BLaER1 treated with 17β-estradiol and CSF1 and Interleukin-3, amounts not matched to agents 10 nM and 100 nM (cell line): ENCODE results near the gene TMEM8B.

Experiments used
- H3K27ac ChIP-seq, 11 experiments: shearing (Covaris generic); formaldehyde crosslinking; 2 replicates each; pipeline ENCODE4 v1.8.1; 2022
- H3K27me3 ChIP-seq, 11 experiments: shearing (Covaris generic); formaldehyde crosslinking; 2 replicates each; pipeline ENCODE4 v1.8.1; 2022
- H3K36me3 ChIP-seq, 11 experiments: shearing (Covaris generic); formaldehyde crosslinking; 2 replicates each; pipeline ENCODE4 v1.8.1; 2022
- H3K4me1 ChIP-seq, 10 experiments: shearing (Covaris generic); formaldehyde crosslinking; 2 replicates each; pipeline ENCODE4 v1.8.1; 2022
- H3K4me2 ChIP-seq, 11 experiments: shearing (Covaris generic); formaldehyde crosslinking; 2 replicates each; pipeline ENCODE4 v1.8.1; 2022
- H3K4me3 ChIP-seq, 10 experiments: shearing (Covaris generic); formaldehyde crosslinking; 2 replicates each; pipeline ENCODE4 v1.8.1; 2022
- H3K9ac ChIP-seq, 11 experiments: shearing (Covaris generic); formaldehyde crosslinking; 2 replicates each; pipeline ENCODE4 v1.8.1; 2022
- H3K9me3 ChIP-seq, 11 experiments: shearing (Covaris generic); formaldehyde crosslinking; replicated peaks in 1 of 11; 2 replicates each; pipeline ENCODE4 v1.8.1; 2022
- H4K20me1 ChIP-seq, 11 experiments: shearing (Covaris generic); formaldehyde crosslinking; 2 replicates each; pipeline ENCODE4 v1.8.1; 2022
- Cebpa-rat ChIP-seq, 11 experiments: shearing (Covaris generic); IDR thresholded peaks; 2 replicates each; pipeline ENCODE4 v1.8.1; 2022

The TMEM8B gene

DNA sequence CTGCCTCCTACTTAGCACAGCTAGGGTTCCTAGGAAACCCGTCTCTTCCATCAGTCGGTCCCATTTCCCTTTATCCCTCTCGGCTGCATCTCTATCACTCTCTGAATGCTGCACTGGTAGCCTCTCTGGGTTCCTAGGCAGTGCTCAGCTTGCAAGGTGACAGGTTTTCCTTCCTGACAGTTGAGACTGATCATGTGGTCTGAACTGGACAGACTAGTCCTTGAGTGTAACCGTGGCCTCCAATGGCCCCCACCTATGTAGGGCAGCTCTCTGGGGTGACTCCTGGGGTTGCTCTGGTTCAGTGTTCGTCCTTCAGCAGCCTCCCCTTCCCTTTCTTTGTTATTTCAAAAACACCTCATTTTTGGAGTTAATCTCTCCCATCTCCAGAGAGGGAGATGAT lies 3.8 kb downstream of the TMEM8B start:
- Histone ChIP-seq H3K4me1 (peaks cover 35 to 92% (median 64%) of the 10 kb centered on the region in 10 experiments), H3K27me3 (peaks cover 0 to 38% (median 0%) of the 10 kb centered on the region in 11 experiments; a peak in 4 of 22 replicates), H3K9me3 (no peaks in the 10 kb centered on the region), H3K4me3 (no peak overlapping the region), H4K20me1 (peaks cover 0 to 4% (median 0%) of the 10 kb centered on the region in 11 experiments; a peak in 2 of 22 replicates), H3K4me2 (peak overlapping the region in 10 of 11 experiments; percentile 72 to 99 (median 91); a peak in 19 of 22 replicates), H3K9ac (peak overlapping the region in 3 of 11 experiments; percentile 49 to 62 (median 49); a peak in 4 of 22 replicates), H3K27ac (peak overlapping the region in 7 of 11 experiments; percentile 46 to 77 (median 69); a peak in 11 of 22 replicates), H3K36me3 (peaks cover 0 to 13% (median 0%) of the 10 kb centered on the region in 11 experiments; a peak in 2 of 22 replicates)
- no peak for TF ChIP-seq Cebpa-rat (IDR thresholded peaks at IDR 0.05)

DNA sequence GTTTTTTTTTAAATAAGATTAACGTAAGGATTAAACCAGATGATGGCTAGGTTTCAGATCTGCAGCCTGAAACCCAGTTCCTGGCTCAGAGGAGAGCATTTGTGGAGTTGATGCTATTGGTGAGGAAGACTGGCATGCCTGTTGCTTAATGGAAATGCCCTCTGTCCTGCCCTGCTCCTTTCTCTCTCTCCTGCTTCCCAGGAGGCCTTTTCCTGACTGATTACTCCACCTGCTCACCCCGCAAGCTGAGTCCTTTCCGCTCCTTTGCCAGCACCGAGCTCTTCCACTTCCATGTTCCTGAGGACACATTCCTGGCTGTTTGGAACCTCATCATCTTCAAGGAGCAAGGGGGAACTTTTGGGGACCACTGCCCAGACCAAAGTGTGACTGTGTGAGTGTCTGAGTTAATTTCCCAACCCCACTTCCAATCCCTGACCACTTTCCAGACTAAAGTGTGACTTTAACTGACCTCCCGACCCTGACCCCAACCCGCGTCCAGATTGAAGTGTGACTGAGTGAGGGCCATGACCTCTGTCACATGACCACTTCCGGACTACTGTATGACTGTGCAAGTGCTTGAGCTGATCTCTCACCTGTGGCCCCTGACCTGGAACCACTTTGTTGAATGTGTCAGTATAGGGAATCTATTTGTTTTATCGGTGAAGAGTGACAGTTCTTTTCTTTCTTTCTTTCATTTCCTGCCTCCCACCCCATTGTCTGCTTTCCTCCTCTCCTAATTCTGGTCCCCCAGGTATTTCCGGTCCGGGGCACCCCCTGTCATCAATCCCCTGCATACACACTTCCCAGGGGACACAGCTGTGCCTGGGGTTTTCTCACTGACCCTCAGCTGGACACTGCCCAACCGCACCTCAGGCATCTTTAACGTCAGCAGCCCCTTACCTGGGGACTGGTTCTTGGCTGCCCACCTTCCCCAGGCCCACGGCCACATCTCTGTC lies 5.5 kb downstream of the TMEM8B start:
- TF ChIP-seq Cebpa-rat (IDR thresholded peaks at IDR 0.05), result no peak
- Histone ChIP-seq H3K4me3 (no peak overlapping the region), H3K36me3 (peaks cover 0 to 13% (median 0%) of the 10 kb centered on the region in 11 experiments; a peak in 3 of 22 replicates), H3K4me2 (peak overlapping the region; percentile 72 to 99 (median 87)), H4K20me1 (peaks cover 0 to 4% (median 0%) of the 10 kb centered on the region in 11 experiments; a peak in 2 of 22 replicates), H3K9me3 (peaks cover 0 to 5% (median 0%) of the 10 kb centered on the region in 11 experiments; a peak in 6 of 22 replicates), H3K9ac (peak overlapping the region in 5 of 11 experiments; percentile 7 to 62 (median 38); a peak in 4 of 22 replicates), H3K27me3 (peaks cover 0 to 56% (median 0%) of the 10 kb centered on the region in 11 experiments; a peak in 4 of 22 replicates), H3K27ac (peak overlapping the region in 8 of 11 experiments; percentile 46 to 77 (median 69); a peak in 17 of 22 replicates), H3K4me1 (peaks cover 30 to 98% (median 63%) of the 10 kb centered on the region in 10 experiments)

GRCh38 chr9:35835216-35835632 lies 6.2 kb downstream of the TMEM8B start:
- peaks cover 26 to 98% (median 63%) of the 10 kb centered on the region in 10 experiments for H3K4me1 ChIP-seq
- H3K27ac ChIP-seq, result peak overlapping the region in 7 of 11 experiments; percentile 2 to 77 (median 69); a peak in 7 of 22 replicates
- H3K4me3 ChIP-seq, result no peak overlapping the region
- no peak overlapping the region for H3K9ac ChIP-seq
- peaks cover 0 to 63% (median 0%) of the 10 kb centered on the region in 11 experiments; a peak in 4 of 22 replicates for H3K27me3 ChIP-seq
- H4K20me1 ChIP-seq, result peaks cover 0 to 4% (median 0%) of the 10 kb centered on the region in 11 experiments; a peak in 2 of 22 replicates
- no peak for TF ChIP-seq Cebpa-rat (IDR thresholded peaks at IDR 0.05)
- H3K9me3 ChIP-seq, result peaks cover 0 to 12% (median 0%) of the 10 kb centered on the region in 11 experiments; a peak in 8 of 22 replicates
- H3K4me2 ChIP-seq, result peak overlapping the region in 7 of 11 experiments; percentile 74 to 99 (median 99); a peak in 12 of 22 replicates
- H3K36me3 ChIP-seq, result peaks cover 0 to 13% (median 0%) of the 10 kb centered on the region in 11 experiments; a peak in 3 of 22 replicates

DNA sequence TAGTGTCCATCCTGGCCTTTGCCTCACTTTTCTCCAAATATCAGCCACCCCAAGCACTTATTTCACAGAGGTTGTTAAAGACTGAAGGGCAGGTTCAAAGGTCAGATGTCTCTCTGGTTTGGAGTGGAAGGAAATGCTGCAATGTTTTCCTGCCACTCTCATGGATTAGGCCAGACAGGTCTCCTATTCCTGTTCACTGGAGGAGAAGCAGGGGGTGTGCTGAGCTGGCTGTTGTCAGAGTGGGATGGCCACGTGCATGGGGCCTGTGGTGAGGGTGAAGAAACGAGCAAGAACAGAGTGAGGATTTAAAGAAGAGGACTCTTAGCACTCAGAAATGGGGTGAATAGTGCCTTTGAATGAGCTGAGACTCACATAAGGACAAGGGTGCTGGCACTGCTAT lies 6.7 kb downstream of the TMEM8B start:
- TF ChIP-seq Cebpa-rat (IDR thresholded peaks at IDR 0.05), result no peak
- Histone ChIP-seq H3K9ac (no peak overlapping the region), H3K36me3 (peaks cover 0 to 13% (median 0%) of the 10 kb centered on the region in 11 experiments; a peak in 3 of 22 replicates), H3K4me3 (no peak overlapping the region), H3K4me2 (peak overlapping the region in 6 of 11 experiments; percentile 84 to 99 (median 99); a peak in 12 of 22 replicates), H3K27me3 (peaks cover 0 to 68% (median 0%) of the 10 kb centered on the region in 11 experiments; a peak in 4 of 22 replicates), H4K20me1 (peaks cover 0 to 4% (median 0%) of the 10 kb centered on the region in 11 experiments; a peak in 2 of 22 replicates), H3K9me3 (peaks cover 0 to 14% (median 0%) of the 10 kb centered on the region in 11 experiments; a peak in 8 of 22 replicates), H3K27ac (peak overlapping the region in 6 of 11 experiments; percentile 2 to 77 (median 55); a peak in 8 of 22 replicates), H3K4me1 (peaks cover 28 to 98% (median 63%) of the 10 kb centered on the region in 10 experiments)

DNA sequence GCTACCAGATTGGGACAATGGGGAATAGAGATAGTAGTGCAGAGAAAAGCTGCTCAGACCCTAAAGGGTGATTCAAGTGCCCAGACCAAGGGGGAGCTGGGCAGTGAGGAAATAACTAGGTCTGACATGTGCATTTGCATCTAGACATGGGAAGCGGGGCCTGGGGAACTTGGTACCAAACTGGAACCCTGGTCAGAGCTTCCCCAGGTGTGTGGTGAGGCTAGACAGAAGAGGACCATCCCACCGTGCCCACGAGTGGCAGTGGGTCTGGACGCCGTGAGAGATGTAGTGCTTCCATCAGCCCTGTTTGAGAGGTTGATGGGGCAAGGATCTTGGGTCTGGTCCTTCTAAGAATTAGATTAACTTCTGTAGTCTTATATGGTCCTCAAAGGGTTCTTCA lies 7.6 kb downstream of the TMEM8B start:
- no peak overlapping the region for H3K4me3 ChIP-seq
- H4K20me1 ChIP-seq, result peaks cover 0 to 4% (median 0%) of the 10 kb centered on the region in 11 experiments; a peak in 2 of 22 replicates
- no peak for TF ChIP-seq Cebpa-rat (IDR thresholded peaks at IDR 0.05)
- peaks cover 37 to 98% (median 69%) of the 10 kb centered on the region in 10 experiments for H3K4me1 ChIP-seq
- peak overlapping the region in 6 of 11 experiments; percentile 25 to 99 (median 92); a peak in 10 of 22 replicates for H3K4me2 ChIP-seq
- no peak overlapping the region for H3K9ac ChIP-seq
- H3K27ac ChIP-seq, result peak overlapping the region in 5 of 11 experiments; percentile 2 to 77 (median 41); a peak in 8 of 22 replicates
- peaks cover 0 to 13% (median 0%) of the 10 kb centered on the region in 11 experiments; a peak in 3 of 22 replicates for H3K36me3 ChIP-seq
- H3K27me3 ChIP-seq, result peaks cover 0 to 76% (median 0%) of the 10 kb centered on the region in 11 experiments; a peak in 4 of 22 replicates
- H3K9me3 ChIP-seq, result peaks cover 0 to 14% (median 0%) of the 10 kb centered on the region in 11 experiments; a peak in 8 of 22 replicates

GRCh38 chr9:35839926-35840325 lies 10.9 kb downstream of the TMEM8B start:
- TF ChIP-seq Cebpa-rat (IDR thresholded peaks at IDR 0.05), result no peak
- Histone ChIP-seq H3K4me1 (peaks cover 46 to 98% (median 73%) of the 10 kb centered on the region in 10 experiments), H3K9ac (peak overlapping the region in 2 of 11 experiments; percentile 70 to 81; a peak in 1 of 22 replicates), H3K9me3 (peaks cover 0 to 14% (median 0%) of the 10 kb centered on the region in 11 experiments; a peak in 8 of 22 replicates), H3K27ac (peak overlapping the region in 6 of 11 experiments; percentile 86 to 92 (median 88); a peak in 11 of 22 replicates), H4K20me1 (peaks cover 0 to 4% (median 0%) of the 10 kb centered on the region in 11 experiments; a peak in 2 of 22 replicates), H3K4me2 (peak overlapping the region in 8 of 11 experiments; percentile 82 to 99 (median 96); a peak in 17 of 22 replicates), H3K36me3 (peaks cover 0 to 13% (median 0%) of the 10 kb centered on the region in 11 experiments; a peak in 3 of 22 replicates), H3K4me3 (no peak overlapping the region), H3K27me3 (peaks cover 0 to 86% (median 0%) of the 10 kb centered on the region in 11 experiments; a peak in 4 of 22 replicates)

- peaks cover 0 to 6% (median 0%) of the 10 kb centered on the region in 11 experiments; a peak in 1 of 22 replicates for H3K36me3 ChIP-seq
- peak overlapping the region; percentile 62 to 99 (median 93) for H3K4me2 ChIP-seq
- peaks cover 0 to 14% (median 0%) of the 10 kb centered on the region in 11 experiments; a peak in 8 of 22 replicates for H3K9me3 ChIP-seq
- TF ChIP-seq Cebpa-rat (IDR thresholded peaks at IDR 0.05), result no peak
- peaks cover 54 to 98% (median 77%) of the 10 kb centered on the region in 10 experiments for H3K4me1 ChIP-seq
- H3K27me3 ChIP-seq, result peaks cover 0 to 88% (median 0%) of the 10 kb centered on the region in 11 experiments; a peak in 4 of 22 replicates
- peak overlapping the region in 5 of 10 experiments; percentile 11 to 39 (median 18); a peak in 6 of 20 replicates for H3K4me3 ChIP-seq
- H3K9ac ChIP-seq, result peak overlapping the region in 8 of 11 experiments; percentile 39 to 81 (median 73); a peak in 14 of 22 replicates
- peak overlapping the region in 8 of 11 experiments; percentile 76 to 92 (median 88); a peak in 16 of 22 replicates for H3K27ac ChIP-seq
- peaks cover 0 to 15% (median 0%) of the 10 kb centered on the region in 11 experiments; a peak in 2 of 22 replicates for H4K20me1 ChIP-seq
These were observed 12.0 kb downstream of the TMEM8B start for GRCh38 chr9:35840881-35841644.
